Coronary artery (tissue), 2 donors: ENCODE data around the gene AIFM2.

ENCODE experiments used
- DNase-seq: peaks from one replicate; pipeline ENCODE4 v3.0.0-alpha.2; 2017; ENCODE audit warnings: low spot score
- H3K27ac ChIP-seq, 2 donors: fragments of 200-600 bp; sonication (generic); one replicate each; pipeline ENCODE4 v1.5.1; 2016 to 2019
- H3K4me3 ChIP-seq: fragments of 200-600 bp; sonication (generic); 2 replicates; pipeline ENCODE4 v1.5.1; 2016; ENCODE audit warnings: mild to moderate bottlenecking, moderate library complexity
- TF ChIP-seq, protein P1 (sequence below): fragments of 200-600 bp; sonication (generic); IDR thresholded peaks from one replicate; pipeline ENCODE4 v1.5.1; 2019; ENCODE audit warnings: antibody characterized with exemption

The AIFM2 gene

DNA sequence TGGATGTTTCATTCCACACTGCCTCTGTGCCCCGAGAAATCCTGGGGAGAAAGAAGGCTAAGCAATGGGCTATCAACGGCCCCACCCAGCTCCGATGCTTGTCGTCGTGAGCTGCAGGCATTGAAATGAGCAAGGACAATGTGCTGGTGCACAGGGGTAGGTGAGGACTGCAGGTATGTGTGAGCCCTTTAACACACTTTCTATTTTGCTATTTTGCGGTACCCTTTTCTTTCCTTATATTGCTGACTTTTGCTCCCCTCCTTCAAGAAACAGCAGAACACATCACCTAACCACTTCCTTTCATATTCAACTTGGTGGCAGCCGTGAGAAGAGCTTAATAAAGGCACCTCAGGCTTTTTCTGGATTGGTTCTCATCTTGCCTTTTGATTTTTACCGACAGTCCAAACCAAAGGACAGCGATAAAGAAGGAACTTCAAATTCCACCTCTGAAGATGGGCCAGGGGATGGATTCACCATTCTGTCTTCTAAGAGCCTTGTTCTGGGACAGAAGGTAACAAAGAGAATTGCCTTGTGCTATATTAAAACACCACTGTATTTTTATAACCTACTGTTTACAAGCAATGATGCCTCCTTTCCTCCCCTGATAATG is 39.2 kb downstream of the AIFM2 start:
- Histone ChIP-seq H3K4me3 (no peak overlapping the region), H3K27ac (no peak overlapping the region)
- TF ChIP-seq, protein P1, sequence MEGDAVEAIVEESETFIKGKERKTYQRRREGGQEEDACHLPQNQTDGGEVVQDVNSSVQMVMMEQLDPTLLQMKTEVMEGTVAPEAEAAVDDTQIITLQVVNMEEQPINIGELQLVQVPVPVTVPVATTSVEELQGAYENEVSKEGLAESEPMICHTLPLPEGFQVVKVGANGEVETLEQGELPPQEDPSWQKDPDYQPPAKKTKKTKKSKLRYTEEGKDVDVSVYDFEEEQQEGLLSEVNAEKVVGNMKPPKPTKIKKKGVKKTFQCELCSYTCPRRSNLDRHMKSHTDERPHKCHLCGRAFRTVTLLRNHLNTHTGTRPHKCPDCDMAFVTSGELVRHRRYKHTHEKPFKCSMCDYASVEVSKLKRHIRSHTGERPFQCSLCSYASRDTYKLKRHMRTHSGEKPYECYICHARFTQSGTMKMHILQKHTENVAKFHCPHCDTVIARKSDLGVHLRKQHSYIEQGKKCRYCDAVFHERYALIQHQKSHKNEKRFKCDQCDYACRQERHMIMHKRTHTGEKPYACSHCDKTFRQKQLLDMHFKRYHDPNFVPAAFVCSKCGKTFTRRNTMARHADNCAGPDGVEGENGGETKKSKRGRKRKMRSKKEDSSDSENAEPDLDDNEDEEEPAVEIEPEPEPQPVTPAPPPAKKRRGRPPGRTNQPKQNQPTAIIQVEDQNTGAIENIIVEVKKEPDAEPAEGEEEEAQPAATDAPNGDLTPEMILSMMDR: no peak
- DNase-seq: no peak

DNA sequence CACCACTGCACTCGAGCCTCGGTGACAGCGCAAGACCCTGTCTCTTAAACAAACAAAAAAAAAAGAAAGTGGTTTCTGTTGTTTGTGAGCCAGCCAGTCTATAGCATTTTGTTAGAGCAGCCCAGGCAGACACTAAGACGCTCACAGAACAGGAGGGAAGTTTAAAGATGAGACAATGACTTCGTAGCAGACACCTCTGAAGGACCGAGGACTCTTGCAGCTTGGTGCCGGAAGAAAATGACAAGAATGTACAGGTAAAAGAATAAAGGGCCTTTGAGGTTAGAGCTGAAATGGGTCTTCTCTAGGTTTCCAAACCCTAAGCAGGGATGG is 40.3 kb downstream of the AIFM2 start:
- DNase-seq: no peak
- H3K4me3 ChIP-seq: no peak overlapping the region
- no peak overlapping the region for H3K27ac ChIP-seq
- TF ChIP-seq, protein P1: no peak

DNA sequence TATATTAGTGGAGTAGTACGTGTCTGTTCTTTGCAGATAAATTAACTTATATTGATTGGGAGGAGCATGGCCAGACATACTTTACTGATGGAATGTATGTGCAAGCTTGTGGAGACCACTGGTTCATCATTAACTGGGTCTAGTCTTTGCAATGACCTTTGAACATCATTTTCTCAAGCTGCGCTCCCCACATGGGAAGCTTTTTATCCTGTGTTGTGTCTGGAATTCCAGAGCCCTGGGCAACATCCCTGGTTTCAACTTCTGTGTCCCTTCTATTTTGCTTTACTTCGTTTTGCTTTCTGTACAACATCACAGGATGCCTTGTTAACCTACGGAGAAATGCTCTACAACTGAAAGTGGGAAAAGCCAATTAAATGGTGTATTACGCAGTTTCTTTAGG is 41.7 kb downstream of the AIFM2 start:
- no peak overlapping the region for H3K4me3 ChIP-seq
- TF ChIP-seq, protein P1: no peak
- no peak overlapping the region for H3K27ac ChIP-seq
- DNase-seq: no peak

DNA sequence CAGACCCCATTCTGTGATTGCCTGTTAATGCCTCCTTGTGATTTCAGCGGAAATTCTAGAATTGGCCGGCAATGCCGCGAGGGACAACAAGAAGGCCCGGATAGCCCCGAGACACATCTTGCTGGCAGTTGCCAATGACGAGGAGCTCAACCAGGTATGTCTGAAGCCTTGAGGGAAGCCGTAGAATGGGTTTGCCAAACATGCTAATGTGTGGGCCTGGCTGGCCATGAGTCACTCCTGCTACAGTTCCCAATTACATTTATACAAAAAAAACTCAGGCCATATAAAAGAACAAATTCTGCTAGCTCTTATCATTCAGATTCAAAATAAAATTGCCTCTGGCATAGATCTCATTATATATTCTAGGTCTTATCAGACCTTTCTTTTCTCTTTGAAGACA is 42.6 kb downstream of the AIFM2 start:
- H3K27ac ChIP-seq: no peak overlapping the region
- TF ChIP-seq, protein P1: no peak
- no peak for DNase-seq

DNA sequence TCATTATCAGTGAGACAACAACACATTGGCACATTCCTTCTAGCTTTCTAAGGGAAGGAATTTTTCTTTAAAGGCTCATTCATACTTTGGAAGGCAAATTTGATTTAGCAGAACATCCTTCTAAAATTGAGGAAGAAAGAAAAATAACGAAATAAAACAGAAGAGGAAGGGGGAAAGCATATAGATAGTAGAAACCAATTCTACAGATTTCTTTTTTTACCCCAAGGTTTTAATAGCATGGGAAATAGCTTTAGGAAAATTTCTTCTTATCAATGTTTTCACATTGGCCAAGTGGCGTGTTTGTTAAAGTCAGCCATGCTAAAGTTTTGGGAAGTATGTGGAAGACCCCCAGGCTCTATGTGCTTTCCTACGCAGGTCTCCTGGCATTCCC is 44.3 kb downstream of the AIFM2 start:
- TF ChIP-seq, protein P1: no peak
- no peak overlapping the region for H3K27ac ChIP-seq
- H3K4me3 ChIP-seq: no peak overlapping the region
- no peak for DNase-seq

More for the DNA sequence above, 42.6 kb downstream of the AIFM2 start:
- H3K4me3 ChIP-seq: no peak overlapping the region

DNA sequence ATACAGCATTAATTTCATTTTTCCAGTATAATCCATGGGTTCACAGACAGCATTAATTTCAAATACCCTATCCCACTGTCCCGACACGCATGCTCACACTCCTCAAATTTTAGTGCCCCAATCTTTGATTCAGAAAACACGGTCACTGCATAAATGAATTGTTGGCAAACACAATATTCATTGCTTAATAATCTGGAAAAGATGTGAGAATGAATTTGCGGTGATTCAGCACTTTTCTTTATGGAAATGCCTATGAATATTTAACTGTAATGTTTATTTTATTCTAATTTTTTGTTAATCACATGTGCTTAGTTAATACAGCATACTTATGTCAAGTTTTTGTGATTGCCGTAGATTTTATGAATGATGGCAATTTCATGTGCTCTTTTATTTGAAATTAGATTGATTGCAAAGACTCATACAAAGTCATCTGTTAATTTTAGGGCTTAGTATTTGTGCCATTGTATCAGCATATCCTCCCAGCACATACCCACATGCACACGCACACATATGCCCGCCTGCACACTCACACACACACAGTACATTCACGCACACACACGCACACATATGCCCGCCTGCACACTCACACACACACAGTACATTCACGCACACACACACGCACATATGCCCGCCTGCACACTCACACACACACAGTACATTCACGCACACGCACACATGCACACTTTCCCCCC is 44.9 kb downstream of the AIFM2 start:
- Histone ChIP-seq H3K4me3 (no peak overlapping the region), H3K27ac (no peak overlapping the region)
- TF ChIP-seq, protein P1: no peak
- DNase-seq: no peak

DNA sequence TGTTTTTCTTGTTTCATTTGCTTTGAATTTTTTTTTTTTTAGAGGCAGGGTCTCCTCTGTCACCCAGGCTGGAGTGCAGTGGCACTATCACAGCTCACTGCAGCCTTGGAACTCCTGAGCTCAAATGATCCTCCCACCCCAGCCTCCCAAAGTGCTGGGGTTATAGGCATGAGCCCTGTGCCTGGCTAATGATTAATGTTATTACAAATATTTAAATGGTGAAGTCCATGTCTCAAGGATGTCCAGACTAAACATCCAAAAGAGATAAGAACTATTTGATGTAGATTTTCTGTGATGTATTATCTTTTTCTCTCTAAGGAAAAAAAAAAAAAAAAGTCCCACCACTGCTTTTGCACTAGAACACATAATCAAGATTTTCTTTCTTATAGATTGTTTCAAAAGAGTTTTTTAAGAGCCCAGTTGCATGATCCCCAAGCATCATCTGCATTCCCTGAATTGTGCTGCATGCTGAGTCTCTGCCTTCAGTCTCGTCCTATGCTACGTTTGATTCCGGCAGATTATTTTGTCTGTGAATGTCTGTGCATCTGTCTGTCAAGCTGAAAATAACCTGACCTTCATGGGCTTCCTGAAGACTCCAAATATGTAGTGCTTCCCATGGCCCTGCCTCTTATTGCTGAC is 46.5 kb downstream of the AIFM2 start:
- TF ChIP-seq, protein P1: no peak
- DNase-seq: no peak
- Histone ChIP-seq H3K4me3 (no peak overlapping the region), H3K27ac (no peak overlapping the region)
